Measurements from ENCODE around the gene CNTNAP2. TPM values are rescaled to one million over a fixed set of nuclear protein-coding genes. Genes with fewer than 3 reads are reported as not detected.

Gene CNTNAP2
- total RNA-seq, 1 experiment from 2014 or later = 64.5 TPM

DNA sequence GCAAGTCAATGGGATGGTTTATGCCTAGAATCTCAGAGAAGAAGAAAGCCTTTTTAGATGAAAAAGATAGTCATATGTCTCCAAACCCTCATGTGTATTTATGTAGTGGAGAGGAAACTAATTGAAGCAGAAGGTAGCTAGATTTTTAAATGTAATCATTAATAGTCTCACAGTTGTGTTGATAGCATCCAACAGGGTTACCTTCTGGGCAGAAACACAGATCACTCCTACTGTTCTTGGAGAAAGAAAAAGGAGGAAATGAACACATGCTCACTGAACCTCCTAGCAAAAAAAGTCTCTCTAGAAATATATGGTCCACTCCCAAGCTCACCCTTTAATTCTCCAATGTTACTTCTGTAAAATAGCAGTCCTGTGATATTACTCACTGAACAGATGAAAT lies 1696.7 kb downstream of the CNTNAP2 start:
- no peak overlapping the region for H4K91ac ChIP-seq (ENCODE audit: insufficient read length, low read depth, low read length)
- no peak overlapping the region for H2BK5ac ChIP-seq (ENCODE audit: insufficient read length, low read length)
- H2BK15ac ChIP-seq (ENCODE audit: low read depth, low read length) = no peak overlapping the region
- no peak overlapping the region for H3K23ac ChIP-seq (ENCODE audit: insufficient read length, low read depth, low read length)
- H2BK12ac ChIP-seq (ENCODE audit: insufficient read length, low read depth, low read length) = no peak overlapping the region
- no peak overlapping the region for H2BK20ac ChIP-seq (ENCODE audit: low read depth, low read length, poor library complexity, severe bottlenecking)
- no peak overlapping the region for H3T11ph ChIP-seq (ENCODE audit: low read length)
- Mint-ChIP-seq H3K27me3 (ENCODE audit: low read depth) (no peaks in the 10 kb centered on the region), H3K9me3 (no peaks in the 10 kb centered on the region), H3K36me3 (ENCODE audit: insufficient read depth in 1 of 3, low read depth in 3 of 3) (no peaks in the 10 kb centered on the region), H3K27ac (no peak overlapping the region), H3K4me3 (no peak overlapping the region), H3K4me1 (no peaks in the 10 kb centered on the region)
- no peaks in the 10 kb centered on the region for H3K79me2 ChIP-seq (ENCODE audit: insufficient read depth, low read length)
- H2AFZ ChIP-seq (ENCODE audit: low read length) = no peak overlapping the region
- H4K5ac ChIP-seq (ENCODE audit: insufficient read length, low read depth, low read length) = no peak overlapping the region
- no peaks in the 10 kb centered on the region for H4K20me1 ChIP-seq (ENCODE audit: control insufficient read depth, insufficient read depth, insufficient read length)
- H3K27me3 ChIP-seq (ENCODE audit: insufficient read depth, low read length) = no peaks in the 10 kb centered on the region
- DNase-seq = no peak
- H2BK120ac ChIP-seq (ENCODE audit: low read depth, low read length, poor library complexity, severe bottlenecking) = no peak overlapping the region
- TF ChIP-seq, protein P1, sequence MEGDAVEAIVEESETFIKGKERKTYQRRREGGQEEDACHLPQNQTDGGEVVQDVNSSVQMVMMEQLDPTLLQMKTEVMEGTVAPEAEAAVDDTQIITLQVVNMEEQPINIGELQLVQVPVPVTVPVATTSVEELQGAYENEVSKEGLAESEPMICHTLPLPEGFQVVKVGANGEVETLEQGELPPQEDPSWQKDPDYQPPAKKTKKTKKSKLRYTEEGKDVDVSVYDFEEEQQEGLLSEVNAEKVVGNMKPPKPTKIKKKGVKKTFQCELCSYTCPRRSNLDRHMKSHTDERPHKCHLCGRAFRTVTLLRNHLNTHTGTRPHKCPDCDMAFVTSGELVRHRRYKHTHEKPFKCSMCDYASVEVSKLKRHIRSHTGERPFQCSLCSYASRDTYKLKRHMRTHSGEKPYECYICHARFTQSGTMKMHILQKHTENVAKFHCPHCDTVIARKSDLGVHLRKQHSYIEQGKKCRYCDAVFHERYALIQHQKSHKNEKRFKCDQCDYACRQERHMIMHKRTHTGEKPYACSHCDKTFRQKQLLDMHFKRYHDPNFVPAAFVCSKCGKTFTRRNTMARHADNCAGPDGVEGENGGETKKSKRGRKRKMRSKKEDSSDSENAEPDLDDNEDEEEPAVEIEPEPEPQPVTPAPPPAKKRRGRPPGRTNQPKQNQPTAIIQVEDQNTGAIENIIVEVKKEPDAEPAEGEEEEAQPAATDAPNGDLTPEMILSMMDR (conservative IDR thresholded peaks at IDR 0.05) = no peak
- no peaks in the 10 kb centered on the region for H3K23me2 ChIP-seq (ENCODE audit: insufficient read length, low read depth, low read length, poor library complexity, severe bottlenecking)
- H3K4me1 ChIP-seq (ENCODE audit: insufficient read depth, low read length) = no peaks in the 10 kb centered on the region
- H3K4ac ChIP-seq (ENCODE audit: low read depth, low read length) = no peak overlapping the region
- H3K9ac ChIP-seq (ENCODE audit: extremely low read depth, insufficient read length, low read length) = no peak overlapping the region
- H3K9me3 ChIP-seq (ENCODE audit: control insufficient read depth, low read depth, low read length) = no peaks in the 10 kb centered on the region
- H3K27ac ChIP-seq (ENCODE audit: insufficient read length, low read depth, low read length) = no peak overlapping the region
- no peak overlapping the region for H3K4me2 ChIP-seq (ENCODE audit: insufficient read depth, insufficient read length, low read length)
- H3K14ac ChIP-seq (ENCODE audit: insufficient read depth, low read length) = no peak overlapping the region
- no peak overlapping the region for H3K18ac ChIP-seq (ENCODE audit: insufficient read length, low read depth, low read length)
- no peak overlapping the region for H2AK5ac ChIP-seq (ENCODE audit: insufficient read length, low read length)
- no peak overlapping the region for H4K8ac ChIP-seq (replicated peaks; ENCODE audit: insufficient read length, low read depth, low read length)
- no peaks in the 10 kb centered on the region for H3K79me1 ChIP-seq (ENCODE audit: insufficient read depth, low read depth, low read length, poor library complexity, severe bottlenecking)
- H3K56ac ChIP-seq (ENCODE audit: insufficient read length, low read depth, low read length) = no peak overlapping the region
